Smooth muscle cell (in vitro differentiated cells): ENCODE measurements around the gene FAM174B. TPM values are rescaled to one million over a fixed set of nuclear protein-coding genes. Genes with fewer than 3 reads are reported as not detected.
A peak's percentile ranks its signal among the peaks of the same experiment; 100 is the strongest.

Source experiments
- DNase-seq: peaks from one replicate; lab custom pipeline; 2025; ENCODE audit not compliant: unreplicated experiment; lab: John Stamatoyannopoulos, UW
- H2AFZ ChIP-seq: fragments of 200-600 bp; sonication (generic); 2 replicates; pipeline ENCODE4 v1.6.0; 2016; ENCODE audit warnings: antibody characterized with exemption, low read depth, mild to moderate bottlenecking
- H3F3A ChIP-seq: fragments of 200-600 bp; sonication (generic); 2 replicates; pipeline ENCODE4 v1.6.0; 2017; ENCODE audit warnings: antibody characterized with exemption, low read depth
- H3K27ac ChIP-seq: fragments of 200-600 bp; sonication (generic); 2 replicates; pipeline ENCODE4 v1.5.1; 2016; ENCODE audit warnings: low read depth, mild to moderate bottlenecking
- H3K27me3 ChIP-seq: fragments of 200-600 bp; sonication (generic); 2 replicates; pipeline ENCODE4 v1.6.1; 2016; ENCODE audit warnings: low read depth, mild to moderate bottlenecking
- H3K36me3 ChIP-seq: fragments of 200-600 bp; sonication (generic); 2 replicates; pipeline ENCODE4 v1.5.1; 2016; ENCODE audit warnings: low read depth
- H3K4me1 ChIP-seq: fragments of 200-600 bp; sonication (generic); 2 replicates; pipeline ENCODE4 v1.5.1; 2016; ENCODE audit warnings: low read depth
- H3K4me2 ChIP-seq: fragments of 200-600 bp; sonication (generic); 2 replicates; pipeline ENCODE4 v1.6.0; 2016; ENCODE audit warnings: mild to moderate bottlenecking
- H3K4me3 ChIP-seq: fragments of 200-600 bp; sonication (generic); 2 replicates; pipeline ENCODE4 v1.5.1; 2016; ENCODE audit warnings: mild to moderate bottlenecking
- H3K79me2 ChIP-seq: fragments of 200-600 bp; sonication (generic); 2 replicates; pipeline ENCODE4 v1.6.0; 2016; ENCODE audit warnings: low read depth, mild to moderate bottlenecking
- H3K9ac ChIP-seq: fragments of 200-600 bp; sonication (generic); 2 replicates; pipeline ENCODE4 v1.6.0; 2016; ENCODE audit warnings: low read depth
- H3K9me3 ChIP-seq: fragments of 200-600 bp; sonication (generic); replicated peaks from 2 replicates; pipeline ENCODE4 v1.5.1; 2016; ENCODE audit warnings: low read depth
- H4K20me1 ChIP-seq: fragments of 200-600 bp; sonication (generic); 2 replicates; pipeline ENCODE4 v1.6.0; 2016; ENCODE audit warnings: low read depth
- WGBS: methylation state at CpG from one replicate; pipeline ENCODE4 v1.1.7; 2016; ENCODE audit warnings: low lambda C conversion rate; 5-methylcytosine and 5-hydroxymethylcytosine counted together
- polyA plus RNA-seq: library from polyadenylated mRNA; unstranded; fragments of >200 nt; fragmentation: Nextera tagmentation; extraction: Ambion mirVana; gene quantifications from 2 replicates; pipeline ENCODE4 v1.2.1, GENCODE V29; 2016
- total RNA-seq: library from RNA; depleted of rRNA; stranded (reverse); fragments of >200 nt; gene quantifications from 2 replicates; pipeline ENCODE4 v1.2.3, GENCODE V29; 2014
- TF ChIP-seq, protein P1 (sequence below): fragments of 200-600 bp; sonication (generic); IDR thresholded peaks from 2 replicates; pipeline ENCODE4 v1.5.1; 2017; ENCODE audit warnings: borderline replicate concordance, mild to moderate bottlenecking, antibody characterized with exemption; ENCODE audit not compliant: insufficient read depth, poor library complexity, severe bottlenecking

FAM174B gene
- total and polyA plus RNA-seq, 2 experiments from 2014 or later = 2.0 to 2.1 TPM

DNA sequence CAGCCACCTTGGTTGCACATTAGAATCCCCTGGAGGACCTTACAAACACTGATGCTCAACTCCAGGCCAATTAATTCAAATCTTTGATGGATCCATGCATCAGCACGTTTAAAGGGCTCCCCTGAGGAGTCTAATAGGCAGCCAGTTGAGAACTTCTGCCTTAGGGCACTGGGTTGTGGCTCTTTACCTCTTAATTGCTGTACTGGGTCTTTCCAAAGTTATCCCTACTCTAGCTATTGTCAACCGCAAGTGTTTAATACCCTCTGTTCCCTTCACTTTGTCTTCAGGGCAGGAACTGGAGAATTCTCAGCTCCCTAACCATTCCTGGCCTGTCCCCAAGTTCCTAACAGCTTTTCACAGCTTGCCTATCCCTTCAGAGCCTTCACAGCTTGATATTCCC, 15.0 kb upstream of the FAM174B start:
- Histone ChIP-seq H3K79me2 (no peaks in the 10 kb centered on the region), H3K9ac (no peak overlapping the region), H3K4me1 (peaks cover 15% of the 10 kb centered on the region), H3F3A (no peaks in the 10 kb centered on the region), H3K36me3 (no peaks in the 10 kb centered on the region), H4K20me1 (no peaks in the 10 kb centered on the region), H3K4me2 (no peak overlapping the region), H2AFZ (no peak overlapping the region), H3K4me3 (no peak overlapping the region), H3K27ac (no peak overlapping the region), H3K9me3 (no peaks in the 10 kb centered on the region), H3K27me3 (no peaks in the 10 kb centered on the region)
- TF ChIP-seq, protein P1, sequence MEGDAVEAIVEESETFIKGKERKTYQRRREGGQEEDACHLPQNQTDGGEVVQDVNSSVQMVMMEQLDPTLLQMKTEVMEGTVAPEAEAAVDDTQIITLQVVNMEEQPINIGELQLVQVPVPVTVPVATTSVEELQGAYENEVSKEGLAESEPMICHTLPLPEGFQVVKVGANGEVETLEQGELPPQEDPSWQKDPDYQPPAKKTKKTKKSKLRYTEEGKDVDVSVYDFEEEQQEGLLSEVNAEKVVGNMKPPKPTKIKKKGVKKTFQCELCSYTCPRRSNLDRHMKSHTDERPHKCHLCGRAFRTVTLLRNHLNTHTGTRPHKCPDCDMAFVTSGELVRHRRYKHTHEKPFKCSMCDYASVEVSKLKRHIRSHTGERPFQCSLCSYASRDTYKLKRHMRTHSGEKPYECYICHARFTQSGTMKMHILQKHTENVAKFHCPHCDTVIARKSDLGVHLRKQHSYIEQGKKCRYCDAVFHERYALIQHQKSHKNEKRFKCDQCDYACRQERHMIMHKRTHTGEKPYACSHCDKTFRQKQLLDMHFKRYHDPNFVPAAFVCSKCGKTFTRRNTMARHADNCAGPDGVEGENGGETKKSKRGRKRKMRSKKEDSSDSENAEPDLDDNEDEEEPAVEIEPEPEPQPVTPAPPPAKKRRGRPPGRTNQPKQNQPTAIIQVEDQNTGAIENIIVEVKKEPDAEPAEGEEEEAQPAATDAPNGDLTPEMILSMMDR = no peak
- no peak for DNase-seq
- 45% methylated on average over 2 of the region's 2 CpGs for WGBS

DNA sequence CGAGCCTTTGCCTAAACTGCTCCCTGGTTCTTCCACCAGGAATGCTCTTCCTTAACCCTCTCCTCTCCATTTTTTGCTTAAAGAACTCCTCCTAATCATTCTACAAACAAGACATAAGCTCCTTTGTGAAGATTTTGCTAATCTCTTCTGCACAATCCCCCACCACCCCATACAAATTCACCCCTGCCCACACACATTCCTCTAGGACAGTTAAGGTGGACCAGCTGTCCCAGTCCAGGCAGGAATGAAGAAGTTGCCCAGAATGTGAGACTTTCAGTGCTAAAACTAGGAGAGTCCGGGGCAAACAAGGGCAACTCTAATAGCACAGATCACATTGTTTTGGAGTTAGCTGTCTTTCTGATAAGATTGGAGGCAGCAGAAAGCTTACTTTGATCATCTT, 13.9 kb upstream of the FAM174B start:
- Histone ChIP-seq H4K20me1 (no peaks in the 10 kb centered on the region), H2AFZ (no peak overlapping the region)
- 43% methylated on average over 2 of the region's 2 CpGs for WGBS

DNA sequence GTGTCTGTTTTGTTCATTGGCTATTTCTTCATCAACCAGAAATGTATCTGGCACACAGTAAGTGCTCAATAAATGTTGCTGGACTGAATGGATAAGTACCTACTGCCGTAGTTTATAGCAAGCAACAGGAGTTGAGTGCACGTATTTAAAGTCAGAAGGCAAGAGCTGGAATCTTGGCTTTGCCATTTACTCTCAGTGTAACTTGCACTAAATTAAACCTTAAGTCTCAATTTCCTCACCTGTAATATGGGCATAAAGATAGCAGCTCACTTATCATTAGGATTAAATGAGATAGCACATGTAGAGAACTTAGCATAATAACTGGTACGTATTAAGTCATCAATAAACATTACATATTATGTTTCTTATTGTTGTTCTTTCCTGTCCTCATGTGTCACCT, 13.0 kb upstream of the FAM174B start:
- TF ChIP-seq, protein P1 = no peak
- H3K4me1 ChIP-seq = peaks cover 23% of the 10 kb centered on the region
- H3K4me3 ChIP-seq = no peak overlapping the region
- H3K4me2 ChIP-seq = no peak overlapping the region
- WGBS = 82% methylated on average over 3 of the region's 3 CpGs
- H4K20me1 ChIP-seq = no peaks in the 10 kb centered on the region
- H3K9ac ChIP-seq = no peak overlapping the region
- no peaks in the 10 kb centered on the region for H3K27me3 ChIP-seq
- H2AFZ ChIP-seq = no peak overlapping the region
- no peaks in the 10 kb centered on the region for H3K9me3 ChIP-seq
- no peak for DNase-seq
- H3K36me3 ChIP-seq = no peaks in the 10 kb centered on the region
- H3K27ac ChIP-seq = no peak overlapping the region
- no peaks in the 10 kb centered on the region for H3K79me2 ChIP-seq
- no peaks in the 10 kb centered on the region for H3F3A ChIP-seq

More for the DNA sequence above, 13.9 kb upstream of the FAM174B start:
- Histone ChIP-seq H3K36me3 (no peaks in the 10 kb centered on the region), H3K27me3 (no peaks in the 10 kb centered on the region), H3K9me3 (no peaks in the 10 kb centered on the region), H3K79me2 (no peaks in the 10 kb centered on the region), H3K4me2 (peak overlapping the region; percentile 10), H3K9ac (no peak overlapping the region), H3F3A (no peaks in the 10 kb centered on the region), H3K4me3 (no peak overlapping the region), H3K4me1 (peaks cover 23% of the 10 kb centered on the region), H3K27ac (no peak overlapping the region)
- TF ChIP-seq, protein P1 = no peak
- no peak for DNase-seq

DNA sequence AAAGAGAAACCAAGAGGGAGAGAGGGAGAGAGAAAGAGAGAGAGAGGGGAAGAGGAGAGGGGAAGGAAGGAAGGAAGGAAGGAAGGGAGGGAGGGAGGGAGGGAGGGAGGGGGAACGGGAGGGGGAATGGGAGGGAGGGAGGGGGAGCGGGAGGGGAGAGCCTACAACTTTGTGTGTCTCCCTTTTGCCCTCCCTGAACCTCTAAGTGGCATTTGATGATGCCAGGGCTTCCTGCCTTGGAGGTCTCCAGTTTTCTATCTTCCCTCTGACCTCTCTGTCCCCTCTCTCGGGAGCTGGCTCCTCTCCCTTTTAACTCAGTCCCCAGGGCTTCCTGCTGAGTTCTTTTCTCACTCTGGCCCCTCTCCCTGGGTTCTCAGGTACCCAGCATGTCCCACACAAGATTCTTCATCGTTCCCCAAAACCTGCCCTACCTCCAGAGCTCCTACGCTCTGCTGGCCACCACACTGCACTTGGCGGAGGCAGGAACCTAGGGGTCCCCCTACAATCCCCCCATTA, 12.5 kb upstream of the FAM174B start:
- H3K4me1 ChIP-seq = peaks cover 23% of the 10 kb centered on the region
- no peaks in the 10 kb centered on the region for H4K20me1 ChIP-seq
- TF ChIP-seq, protein P1 = no peak
- H3K79me2 ChIP-seq = no peaks in the 10 kb centered on the region
- H2AFZ ChIP-seq = no peak overlapping the region
- H3K27ac ChIP-seq = no peak overlapping the region
- no peaks in the 10 kb centered on the region for H3F3A ChIP-seq
- H3K4me3 ChIP-seq = no peak overlapping the region
- H3K9ac ChIP-seq = no peak overlapping the region
- 93% methylated on average over 4 of the region's 6 CpGs for WGBS
- no peaks in the 10 kb centered on the region for H3K27me3 ChIP-seq
- no peak for DNase-seq
- no peaks in the 10 kb centered on the region for H3K9me3 ChIP-seq
- H3K4me2 ChIP-seq = no peak overlapping the region
- H3K36me3 ChIP-seq = no peaks in the 10 kb centered on the region
